ENCODE measurements around the gene RNF223. TPM values are rescaled to one million over a fixed set of nuclear protein-coding genes. Genes with fewer than 3 reads are reported as not detected.
"Not testable (repeated sequence)": the region's sequence is repeated elsewhere in the genome, so short reads cannot be mapped to it uniquely, and the experiment has no call there.

The RNF223 gene
- total RNA-seq, 1 donor, result not detected

GRCh38 chr1:1072849-1073742 lies 1.0 kb downstream of the RNF223 start:
- Histone ChIP-seq H3K4me3 (ENCODE audit: low read length) (no peak overlapping the region), H3K27me3 (ENCODE audit: insufficient read depth, low read length) (no peaks in the 10 kb centered on the region), H3K9me3 (ENCODE audit: low read depth, low read length) (no peaks in the 10 kb centered on the region), H3K4me1 (ENCODE audit: insufficient read depth, low read length) (peaks cover 13% of the 10 kb centered on the region)

DNA sequence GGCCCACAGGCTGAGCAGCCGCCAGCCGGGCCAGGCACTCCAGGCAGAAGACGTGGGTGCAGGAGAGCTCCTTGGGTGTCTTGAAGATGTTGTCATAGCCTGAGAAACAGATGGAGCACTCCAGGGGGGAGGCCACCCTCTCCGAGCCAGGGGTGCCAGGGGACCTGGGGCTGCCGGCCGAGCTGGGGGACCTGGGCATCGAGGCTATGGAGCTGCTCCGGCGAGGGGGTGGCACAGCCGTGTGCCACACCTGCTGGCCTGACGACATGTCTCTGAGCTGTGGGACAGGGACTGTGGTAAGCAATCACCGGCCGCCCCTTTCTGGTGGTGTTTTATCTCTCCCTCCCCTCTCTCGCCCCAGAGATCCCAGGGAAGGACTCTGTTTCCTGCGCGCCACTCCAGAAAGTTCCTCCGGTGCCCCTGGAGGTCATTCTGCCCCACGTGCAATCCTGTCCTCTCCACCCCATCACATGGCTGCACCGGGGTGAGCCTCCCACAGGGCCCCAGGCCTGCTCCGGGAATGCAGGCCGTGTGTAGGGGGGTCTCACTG lies 1.7 kb downstream of the RNF223 start:
- H3K9me3 ChIP-seq (ENCODE audit: low read depth, low read length), result no peaks in the 10 kb centered on the region
- H3K27me3 ChIP-seq (ENCODE audit: insufficient read depth, low read length), result no peaks in the 10 kb centered on the region
- no peak overlapping the region for H3K4me3 ChIP-seq (ENCODE audit: low read length)
- peaks cover 14% of the 10 kb centered on the region for H3K4me1 ChIP-seq (ENCODE audit: insufficient read depth, low read length)

DNA sequence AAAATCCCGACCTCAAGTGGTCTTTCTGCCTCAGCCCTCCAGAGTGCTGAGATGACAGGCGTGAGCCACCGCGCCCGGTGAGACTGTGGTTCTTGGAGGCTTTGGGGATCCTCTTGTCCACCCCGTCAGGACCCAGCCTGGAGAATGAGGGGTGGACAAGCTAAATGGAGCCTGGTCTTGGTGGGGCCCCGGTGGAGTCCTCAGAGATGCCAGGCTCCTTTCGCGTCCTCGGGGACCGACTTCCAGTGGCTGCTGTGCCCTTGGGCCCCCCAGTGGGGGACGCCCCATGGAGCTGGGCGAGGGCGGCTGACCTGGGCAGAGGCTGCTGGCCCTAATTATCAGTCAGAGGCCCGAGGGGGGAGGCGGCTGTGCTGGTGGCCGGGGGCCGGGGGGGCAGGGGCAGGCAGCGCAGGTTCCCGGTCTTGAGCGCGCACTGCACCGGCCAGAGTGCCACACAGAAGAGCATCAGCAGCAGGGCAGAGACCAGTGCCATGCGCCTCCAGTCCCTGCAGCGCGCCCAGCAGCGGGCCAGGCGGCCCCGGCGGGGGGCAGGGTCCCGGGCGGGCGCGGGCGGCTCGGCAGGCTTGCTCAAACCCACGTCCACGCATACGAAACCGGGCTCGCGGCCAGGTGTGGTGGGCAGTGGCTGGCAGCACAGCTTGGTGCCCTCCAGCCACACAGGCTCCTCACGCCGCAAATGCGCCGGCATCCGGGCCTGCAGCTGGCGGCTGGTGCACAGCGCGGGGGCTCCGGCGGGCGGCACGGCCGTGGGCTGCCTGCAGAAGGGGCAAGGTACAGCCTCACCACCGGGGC lies 2.4 kb downstream of the RNF223 start:
- Histone ChIP-seq H3K4me3 (ENCODE audit: low read length) (no peak overlapping the region), H3K4me1 (ENCODE audit: insufficient read depth, low read length) (peaks cover 14% of the 10 kb centered on the region), H3K27me3 (ENCODE audit: insufficient read depth, low read length) (no peaks in the 10 kb centered on the region), H3K9me3 (ENCODE audit: low read depth, low read length) (no peaks in the 10 kb centered on the region)

DNA sequence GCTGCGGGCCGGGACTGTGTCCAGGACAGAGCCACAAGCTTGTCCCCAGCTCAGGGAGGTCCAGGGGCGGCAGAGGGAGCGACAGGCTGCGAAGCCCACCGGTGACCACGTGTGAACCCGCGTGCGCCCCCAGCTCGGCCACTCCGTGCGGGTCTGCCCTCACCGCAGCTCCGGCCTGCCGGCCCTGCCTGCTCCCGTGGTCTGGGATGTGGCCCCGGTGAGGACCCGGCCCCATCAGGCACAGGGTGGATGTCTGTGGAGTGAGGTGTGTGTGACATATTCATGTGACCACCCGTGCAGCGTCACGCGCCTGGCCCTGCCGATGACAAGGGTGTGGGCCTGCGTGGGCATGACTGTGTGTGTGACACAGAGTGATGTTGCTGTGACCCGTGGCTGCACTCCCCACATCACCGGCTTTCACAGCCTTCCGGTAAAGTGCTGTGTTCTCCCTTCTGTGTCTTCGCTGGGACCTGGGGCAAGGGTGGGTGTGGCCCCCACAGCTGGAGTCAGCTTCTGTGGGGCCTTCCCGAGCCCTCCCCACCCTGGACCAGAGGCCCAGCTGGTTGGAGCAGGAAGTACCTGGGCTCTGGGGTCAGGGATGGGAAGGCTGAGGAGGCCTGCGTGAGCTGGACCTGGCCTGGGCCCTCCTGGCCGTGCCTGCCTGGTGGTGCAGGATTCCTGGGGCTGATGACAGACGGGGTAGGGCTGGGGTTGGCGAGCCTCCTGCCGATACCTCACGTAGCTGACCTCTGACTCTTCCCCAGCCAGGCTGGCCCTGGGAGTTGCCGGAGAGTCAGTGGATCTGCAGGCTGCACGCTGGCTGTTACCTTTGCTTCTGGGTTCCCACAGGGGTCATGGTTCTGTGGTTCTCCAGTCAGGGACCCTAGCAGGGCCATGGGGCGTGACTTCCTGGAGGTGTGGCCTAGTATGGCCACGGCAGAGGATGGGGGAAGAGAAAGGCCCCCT lies 4.1 kb downstream of the RNF223 start:
- H3K4me1 ChIP-seq (ENCODE audit: insufficient read depth, low read length), result peaks cover 14% of the 10 kb centered on the region
- no peaks in the 10 kb centered on the region for H3K9me3 ChIP-seq (ENCODE audit: low read depth, low read length)
- H3K4me3 ChIP-seq (ENCODE audit: low read length), result no peak overlapping the region
- no peaks in the 10 kb centered on the region for H3K27me3 ChIP-seq (ENCODE audit: insufficient read depth, low read length)

GRCh38 chr1:1069056-1069710 lies 4.9 kb downstream of the RNF223 start:
- Histone ChIP-seq H3K4me3 (ENCODE audit: low read length) (peak overlapping the region; percentile 46), H3K9me3 (ENCODE audit: low read depth, low read length) (no peaks in the 10 kb centered on the region), H3K4me1 (ENCODE audit: insufficient read depth, low read length) (peaks cover 16% of the 10 kb centered on the region), H3K27me3 (ENCODE audit: insufficient read depth, low read length) (no peaks in the 10 kb centered on the region)

- Histone ChIP-seq H3K4me1 (ENCODE audit: insufficient read depth, low read length) (peaks cover 22% of the 10 kb centered on the region), H3K4me3 (ENCODE audit: low read length) (peak overlapping the region; percentile 13), H3K9me3 (ENCODE audit: low read depth, low read length) (no peaks in the 10 kb centered on the region), H3K27me3 (ENCODE audit: insufficient read depth, low read length) (no peaks in the 10 kb centered on the region)
These were observed 5.5 kb downstream of the RNF223 start for GRCh38 chr1:1068517-1069055.

DNA sequence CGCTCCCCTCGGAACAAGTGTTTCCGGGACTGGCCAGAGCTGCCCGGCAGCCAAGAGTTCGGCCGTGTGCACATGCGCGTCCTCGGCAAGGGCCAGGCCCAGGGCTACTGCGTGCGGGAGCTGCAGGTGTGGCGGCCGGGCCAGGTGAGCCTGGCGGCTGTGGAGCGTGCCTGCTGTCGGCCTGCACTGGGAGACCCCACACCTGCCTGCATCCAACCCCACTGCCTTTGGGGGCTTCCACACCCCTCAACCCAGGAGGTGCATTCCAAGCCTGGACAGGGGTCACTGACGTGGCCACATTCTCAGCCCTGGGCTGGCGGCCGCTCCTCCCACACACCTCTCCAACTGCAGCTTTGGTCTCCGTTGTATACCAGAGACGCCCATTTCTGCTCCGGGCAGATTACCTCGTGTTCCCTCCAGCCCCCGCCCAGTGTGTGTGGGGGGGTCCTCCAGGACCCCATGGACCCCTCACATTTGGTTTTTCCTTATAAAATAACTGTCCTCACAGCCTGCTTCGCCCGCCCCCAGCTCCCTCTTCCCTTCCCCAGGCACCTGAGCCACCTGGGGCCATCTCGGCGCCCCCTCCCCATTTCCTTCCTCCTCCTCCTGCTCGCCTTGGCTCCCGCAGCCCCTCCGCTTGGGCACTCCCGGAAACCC lies 6.1 kb downstream of the RNF223 start:
- H3K9me3 ChIP-seq (ENCODE audit: low read depth, low read length), result no peaks in the 10 kb centered on the region
- no peak overlapping the region for H3K4me3 ChIP-seq (ENCODE audit: low read length)
- peaks cover 4% of the 10 kb centered on the region for H3K27me3 ChIP-seq (ENCODE audit: insufficient read depth, low read length)
- peaks cover 23% of the 10 kb centered on the region for H3K4me1 ChIP-seq (ENCODE audit: insufficient read depth, low read length)

DNA sequence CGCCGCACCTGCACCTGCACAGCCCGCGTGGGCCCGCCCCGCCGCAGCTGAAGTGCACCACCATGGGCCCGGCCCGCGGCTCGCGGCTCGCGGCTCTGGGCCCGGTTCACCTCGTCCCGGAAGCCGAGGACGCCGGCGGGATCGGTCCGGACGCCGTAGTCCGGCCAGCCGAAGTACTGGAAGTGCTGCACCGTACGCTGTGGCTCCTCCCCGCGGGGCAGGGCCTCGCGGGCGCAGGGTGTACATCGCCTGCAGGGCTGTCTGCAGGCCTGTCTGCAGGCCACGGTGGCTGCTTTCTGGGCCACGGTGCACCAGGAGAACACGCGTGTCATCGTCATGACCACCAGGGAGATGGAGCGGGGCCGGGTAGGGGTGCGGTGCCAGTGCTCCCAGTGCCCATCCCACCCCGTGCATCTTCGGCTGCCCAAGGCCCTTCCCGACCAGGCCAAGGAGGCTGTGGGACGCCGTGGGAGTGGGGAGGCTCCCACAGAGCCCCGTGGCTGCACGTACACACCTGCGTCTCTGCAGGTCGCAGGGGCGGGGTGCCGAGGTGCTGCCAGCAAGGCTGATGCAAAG lies 6.7 kb downstream of the RNF223 start:
- H3K4me1 ChIP-seq (ENCODE audit: insufficient read depth, low read length), result peaks cover 23% of the 10 kb centered on the region
- H3K4me3 ChIP-seq (ENCODE audit: low read length), result no peak overlapping the region
- peaks cover 9% of the 10 kb centered on the region for H3K27me3 ChIP-seq (ENCODE audit: insufficient read depth, low read length)
- H3K9me3 ChIP-seq (ENCODE audit: low read depth, low read length), result no peaks in the 10 kb centered on the region

DNA sequence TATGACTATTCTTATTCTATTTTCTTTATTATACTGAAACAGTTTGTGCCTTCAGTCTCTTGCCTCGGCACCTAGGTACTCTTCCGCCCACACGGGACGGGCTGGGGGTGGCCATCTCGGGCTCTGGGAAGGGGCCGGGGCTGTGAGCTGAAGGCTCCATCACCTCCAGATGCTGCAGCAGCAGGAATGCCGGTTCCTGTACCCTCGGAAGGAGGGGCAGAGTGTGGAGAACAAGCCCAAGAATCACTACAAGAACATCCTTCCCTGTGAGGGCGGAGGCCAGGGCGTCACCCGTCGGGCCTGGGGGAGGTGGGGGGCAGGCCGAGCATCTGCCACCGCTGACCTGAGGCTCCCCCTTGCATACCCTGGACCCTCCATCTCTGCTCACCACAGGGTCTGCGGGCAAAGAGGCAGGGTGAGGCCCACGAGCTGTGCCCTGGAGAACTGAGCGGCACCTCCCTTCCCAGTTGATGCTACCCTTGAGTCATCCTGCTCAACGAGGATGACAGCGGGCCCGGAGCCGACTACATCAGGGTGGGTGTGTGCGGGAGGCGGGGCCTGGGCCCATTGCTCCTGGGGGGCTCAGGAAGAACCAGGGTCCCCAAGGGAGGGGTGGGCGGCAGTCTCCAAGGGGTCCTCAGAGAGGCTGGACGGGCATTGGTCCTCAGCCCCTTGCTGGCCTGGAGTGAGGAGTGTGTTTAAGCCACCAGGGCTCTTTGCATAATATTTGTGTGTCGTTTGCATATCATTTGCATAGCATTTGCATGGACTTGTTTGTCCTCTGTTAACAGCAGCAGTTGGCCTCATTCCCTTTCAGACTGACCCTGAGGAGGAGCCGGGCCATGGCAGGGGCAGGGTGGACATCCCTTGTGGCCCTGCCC lies 7.5 kb downstream of the RNF223 start:
- Histone ChIP-seq H3K4me1 (ENCODE audit: insufficient read depth, low read length) (peaks cover 23% of the 10 kb centered on the region), H3K9me3 (ENCODE audit: low read depth, low read length) (no peaks in the 10 kb centered on the region), H3K4me3 (ENCODE audit: low read length) (no peak overlapping the region), H3K27me3 (ENCODE audit: insufficient read depth, low read length) (peaks cover 9% of the 10 kb centered on the region)

DNA sequence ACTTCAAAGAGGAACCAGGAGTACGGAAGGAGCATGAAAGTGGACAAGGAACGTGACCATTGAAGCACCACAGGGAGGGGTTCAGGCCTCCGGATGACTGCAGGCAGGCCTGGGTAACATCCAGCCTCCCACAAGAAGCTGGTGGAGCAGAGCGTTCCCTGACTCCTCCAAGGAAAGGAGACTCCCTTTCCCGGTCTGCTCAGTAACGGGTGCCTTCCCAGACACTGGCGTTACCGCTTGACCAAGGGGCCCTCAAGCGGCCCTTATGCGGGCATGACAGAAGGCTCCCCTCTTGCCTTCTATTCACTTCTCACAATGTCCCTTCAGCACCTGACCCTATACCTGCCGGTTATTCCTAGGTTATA lies 8.2 kb downstream of the RNF223 start:
- not testable (repeated sequence) for H3K4me3 ChIP-seq (ENCODE audit: low read length); H3K9me3 ChIP-seq (ENCODE audit: low read depth, low read length)
- H3K4me1 ChIP-seq (ENCODE audit: insufficient read depth, low read length), result peaks cover 23% of the 10 kb centered on the region
- H3K27me3 ChIP-seq (ENCODE audit: insufficient read depth, low read length), result peaks cover 14% of the 10 kb centered on the region

DNA sequence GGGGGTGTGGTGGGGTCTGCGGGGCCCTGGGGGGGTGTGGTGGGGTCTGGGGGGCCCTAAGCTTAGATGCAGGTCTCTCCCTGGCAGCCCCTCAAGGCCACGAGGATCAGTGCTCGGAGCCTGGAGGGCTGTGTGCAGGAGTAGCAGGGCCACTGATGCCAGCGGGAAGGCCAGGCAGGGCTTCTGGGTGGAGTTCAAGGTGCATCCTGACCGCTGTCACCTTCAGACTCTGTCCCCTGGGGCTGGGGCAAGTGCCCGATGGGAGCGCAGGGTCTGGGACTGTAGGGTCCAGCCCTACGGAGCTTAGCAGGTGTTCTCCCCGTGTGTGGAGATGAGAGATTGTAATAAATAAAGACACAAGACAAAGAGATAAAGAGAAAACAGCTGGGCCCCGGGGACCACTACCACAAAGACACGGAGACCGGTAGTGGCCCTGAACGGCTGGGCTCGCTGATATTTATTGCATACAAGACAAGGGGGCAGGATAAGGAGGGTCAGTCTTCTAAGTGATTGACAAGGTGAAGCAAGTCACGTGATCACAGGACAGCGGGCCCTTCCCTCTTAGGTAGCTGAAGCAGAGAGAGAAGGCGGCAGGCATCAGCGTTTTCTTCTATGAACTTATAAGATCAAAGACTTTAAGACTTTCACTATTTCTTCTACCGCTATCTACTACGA lies 8.7 kb downstream of the RNF223 start:
- H3K4me3 ChIP-seq (ENCODE audit: low read length), result no peak overlapping the region
- H3K9me3 ChIP-seq (ENCODE audit: low read depth, low read length), result no peaks in the 10 kb centered on the region
- peaks cover 23% of the 10 kb centered on the region for H3K4me1 ChIP-seq (ENCODE audit: insufficient read depth, low read length)
- H3K27me3 ChIP-seq (ENCODE audit: insufficient read depth, low read length), result peaks cover 19% of the 10 kb centered on the region

Measured in mononuclear cell (primary cell).